Esophagus squamous epithelium (tissue), 5 donors: ENCODE measurements around the gene EFNB1. TPM values are rescaled to one million over a fixed set of nuclear protein-coding genes. Genes with fewer than 3 reads are reported as not detected.
"Not testable (repeated sequence)": the region's sequence is repeated elsewhere in the genome, so short reads cannot be mapped to it uniquely, and the experiment has no call there.

Experiments
- DNase-seq: peaks from one replicate; lab custom pipeline; 2025; lab: John Stamatoyannopoulos, UW
- H3K27ac ChIP-seq, 4 donors: fragments of 200-600 bp; sonication (generic); one replicate each; pipeline ENCODE4 v1.5.1; 2016 to 2019; ENCODE audit warnings: mild to moderate bottlenecking in 1 of 4
- H3K27me3 ChIP-seq, 4 donors: fragments of 200-600 bp; sonication (generic); 1 replicate in 3 of 4; 2 replicates in 1 of 4; pipeline versions ENCODE4 v1.5.1 to v1.6.0; 2017 to 2021; ENCODE audit warnings: antibody characterized with exemption in 1 of 4
- H3K36me3 ChIP-seq, 3 donors: fragments of 200-600 bp; sonication (generic); one replicate each; pipeline ENCODE4 v1.5.1; 2016 to 2019
- H3K4me1 ChIP-seq, 3 donors: fragments of 200-600 bp; sonication (generic); one replicate each; pipeline ENCODE4 v1.5.1; 2017 to 2019
- H3K4me3 ChIP-seq, 4 donors: fragments of 200-600 bp; sonication (generic); 1 replicate in 3 of 4; 2 replicates in 1 of 4; pipeline ENCODE4 v1.5.1; 2016 to 2019; ENCODE audit warnings: mild to moderate bottlenecking in 2 of 4, moderate library complexity in 1 of 4
- H3K9me3 ChIP-seq, 3 donors: fragments of 200-600 bp; sonication (generic); one replicate each; pipeline ENCODE4 v1.5.1; 2016 to 2019
- POLR2A ChIP-seq, 4 donors: fragments of 450-650 bp; IDR thresholded peaks; one replicate each; pipeline ENCODE4 v1.6.1; 2017; ENCODE audit warnings: antibody characterized with exemption in 4 of 4, mild to moderate bottlenecking in 4 of 4, moderate library complexity in 3 of 4
- WGBS, 2 donors: methylation state at CpG; one replicate each; pipeline ENCODE4 v1.1.5; 2018; 5-methylcytosine and 5-hydroxymethylcytosine counted together
- intact Hi-C: fragments of 100-400 bp; cut with DNase I; formaldehyde crosslinking; loops from one replicate; pipeline ENCODE4 v1.15.0; 2022
- total RNA-seq, 4 donors: library from RNA; depleted of rRNA; stranded (reverse); fragments of >200 nt; gene quantifications; one replicate each; pipeline ENCODE4 v1.1.0, GENCODE V29; 2016
- TF ChIP-seq, protein P1 (sequence below), 6 experiments: fragments of 450-650 bp in 4 of 6; fragments of 200-600 bp in 2 of 6; sonication (generic) in 2 of 6; IDR thresholded peaks; one replicate each; pipeline ENCODE4 v1.5.1; 2016 to 2019; ENCODE audit warnings: antibody characterized with exemption in 6 of 6, mild to moderate bottlenecking in 4 of 6, moderate library complexity in 4 of 6
- donor health status: DM: yes; HTN: yes; CAD: no.

Gene EFNB1
- 10 to 100 TPM; 40.4 to 53.4 (median 46.7) TPM for total RNA-seq

DNA sequence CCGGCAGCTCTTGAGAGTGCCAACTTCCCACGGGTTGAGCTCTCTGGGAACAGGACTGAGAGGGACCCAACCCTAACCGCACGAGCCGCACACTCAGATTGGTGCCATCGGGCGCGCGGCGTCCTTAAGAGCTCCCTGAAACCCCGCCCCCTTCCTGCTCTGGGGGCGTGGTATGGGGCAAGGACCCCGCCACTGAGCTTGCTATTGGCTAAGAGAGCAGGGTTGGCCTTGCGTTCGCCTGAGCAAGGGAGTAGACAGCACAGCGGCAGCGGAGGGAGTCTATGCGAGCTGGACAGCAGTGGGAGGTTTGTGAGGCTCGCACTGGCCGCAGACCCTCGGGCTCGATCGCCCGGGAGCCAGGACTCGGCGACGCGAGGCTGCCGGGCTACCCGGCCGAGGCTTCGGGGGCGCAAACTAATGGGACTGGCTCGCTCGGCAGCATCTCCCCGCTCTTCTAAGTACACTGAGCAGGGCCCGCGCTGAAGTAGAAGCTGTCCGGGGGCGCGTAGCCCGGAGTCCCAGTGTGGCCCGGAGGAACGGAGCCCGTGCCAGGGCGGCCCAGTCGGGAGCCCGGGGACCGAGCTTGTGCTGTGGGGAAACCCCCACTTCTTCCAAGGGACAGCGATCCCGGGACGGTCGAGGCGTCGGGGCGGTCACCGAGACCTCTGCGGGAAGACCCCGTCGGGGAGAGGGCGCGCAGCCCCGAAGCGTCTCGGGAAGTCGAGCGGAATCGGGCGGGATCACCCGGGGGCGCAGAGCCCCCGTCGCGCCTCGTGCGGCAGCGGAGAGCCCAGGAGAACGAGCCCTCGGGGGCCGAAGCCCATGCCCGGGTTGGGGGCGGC lies at the start of gene EFNB1:
EFNB1 (plus strand) TSS at position 282 of the 842 bp plus-strand sequence. CDS start 756 bp downstream, outside the sequence.
- peak; percentile 68 for DNase-seq
- H3K9me3 ChIP-seq: no peaks in the 10 kb centered on the region
- H3K27ac ChIP-seq: peak within 1 kb of the TSS; percentile 89 to 92 (median 91)
- H3K4me3 ChIP-seq: peak within 1 kb of the TSS; percentile 59 to 79 (median 72)
- H3K4me1 ChIP-seq: peaks cover 0 to 41% (median 6%) of the 10 kb centered on the region in 3 donors
- TF ChIP-seq, protein P1, sequence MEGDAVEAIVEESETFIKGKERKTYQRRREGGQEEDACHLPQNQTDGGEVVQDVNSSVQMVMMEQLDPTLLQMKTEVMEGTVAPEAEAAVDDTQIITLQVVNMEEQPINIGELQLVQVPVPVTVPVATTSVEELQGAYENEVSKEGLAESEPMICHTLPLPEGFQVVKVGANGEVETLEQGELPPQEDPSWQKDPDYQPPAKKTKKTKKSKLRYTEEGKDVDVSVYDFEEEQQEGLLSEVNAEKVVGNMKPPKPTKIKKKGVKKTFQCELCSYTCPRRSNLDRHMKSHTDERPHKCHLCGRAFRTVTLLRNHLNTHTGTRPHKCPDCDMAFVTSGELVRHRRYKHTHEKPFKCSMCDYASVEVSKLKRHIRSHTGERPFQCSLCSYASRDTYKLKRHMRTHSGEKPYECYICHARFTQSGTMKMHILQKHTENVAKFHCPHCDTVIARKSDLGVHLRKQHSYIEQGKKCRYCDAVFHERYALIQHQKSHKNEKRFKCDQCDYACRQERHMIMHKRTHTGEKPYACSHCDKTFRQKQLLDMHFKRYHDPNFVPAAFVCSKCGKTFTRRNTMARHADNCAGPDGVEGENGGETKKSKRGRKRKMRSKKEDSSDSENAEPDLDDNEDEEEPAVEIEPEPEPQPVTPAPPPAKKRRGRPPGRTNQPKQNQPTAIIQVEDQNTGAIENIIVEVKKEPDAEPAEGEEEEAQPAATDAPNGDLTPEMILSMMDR (IDR thresholded peaks at IDR 0.05): no peak
- peak in 3 of 4 donors; percentile 84 to 93 (median 91) for TF ChIP-seq POLR2A (IDR thresholded peaks at IDR 0.05)
- H3K36me3 ChIP-seq: no peaks in the 10 kb centered on the region
- H3K27me3 ChIP-seq: peaks cover 0 to 3% (median 0%) of the 10 kb centered on the region in 4 donors
- WGBS, 2 donors: 0 to 20% methylated on average over 2 to 12 of the region's 82 CpGs
- intact Hi-C loops: loop anchor here (5.0 kb wide), 1 partner anchor 393 kb away; no protein-coding TSS in a partner anchor

DNA sequence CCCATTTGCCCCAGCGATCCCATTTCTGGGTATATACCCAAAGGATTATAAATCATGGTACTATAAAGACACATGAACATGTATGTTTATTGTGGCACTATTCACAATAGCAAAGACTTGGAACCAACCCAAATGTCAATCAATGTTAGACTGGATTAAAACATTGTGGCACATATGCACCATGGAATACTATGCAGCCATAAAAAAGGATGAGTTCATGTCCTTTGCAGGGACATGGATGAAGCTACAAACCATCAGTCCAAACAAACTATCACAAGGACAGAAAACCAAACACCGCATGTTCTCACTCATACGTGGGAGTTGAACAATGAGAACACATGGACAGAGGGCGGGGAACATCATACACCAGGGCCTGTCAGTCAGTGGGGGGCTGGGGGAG lies 47.5 kb upstream of the EFNB1 start:
- H3K27ac ChIP-seq, H3K4me1 ChIP-seq, H3K9me3 ChIP-seq, H3K4me3 ChIP-seq, DNase-seq, H3K36me3 ChIP-seq, intact Hi-C loops, H3K27me3 ChIP-seq: not testable (repeated sequence)
- WGBS, 2 donors: 82 to 86% methylated on average over 4 of the region's 4 CpGs

DNA sequence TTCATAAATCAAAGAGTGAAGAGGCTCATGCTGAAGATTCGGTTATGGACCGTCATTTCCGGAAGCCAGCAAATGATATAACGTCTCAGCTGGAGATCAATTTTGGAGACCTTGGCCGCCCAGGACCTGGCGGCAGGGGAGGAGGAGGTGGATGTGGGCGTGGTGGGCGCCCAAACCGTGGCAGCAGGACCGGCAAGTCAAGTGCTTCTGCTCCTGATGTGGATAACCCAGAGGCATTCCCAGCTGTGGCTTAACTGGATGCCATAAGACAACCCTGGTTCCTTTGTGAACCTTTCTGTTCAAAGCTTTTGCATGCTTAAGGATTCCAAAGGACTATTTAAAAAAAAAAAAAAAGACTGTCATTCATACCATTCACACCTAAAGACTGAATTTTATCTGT lies 44.0 kb upstream of the EFNB1 start:
- no peaks in the 10 kb centered on the region for H3K36me3 ChIP-seq
- H3K4me1 ChIP-seq: no peaks in the 10 kb centered on the region
- no peak overlapping the region for H3K4me3 ChIP-seq
- no peaks in the 10 kb centered on the region for H3K9me3 ChIP-seq
- TF ChIP-seq, protein P1 (IDR thresholded peaks at IDR 0.05): no peak
- no peak for TF ChIP-seq POLR2A (IDR thresholded peaks at IDR 0.05)
- WGBS, 2 donors: 85 to 96% methylated on average over 7 to 8 of the region's 10 CpGs
- no peak overlapping the region for H3K27ac ChIP-seq
- no peaks in the 10 kb centered on the region for H3K27me3 ChIP-seq
- no peak for DNase-seq
- intact Hi-C loops: no loop called here

DNA sequence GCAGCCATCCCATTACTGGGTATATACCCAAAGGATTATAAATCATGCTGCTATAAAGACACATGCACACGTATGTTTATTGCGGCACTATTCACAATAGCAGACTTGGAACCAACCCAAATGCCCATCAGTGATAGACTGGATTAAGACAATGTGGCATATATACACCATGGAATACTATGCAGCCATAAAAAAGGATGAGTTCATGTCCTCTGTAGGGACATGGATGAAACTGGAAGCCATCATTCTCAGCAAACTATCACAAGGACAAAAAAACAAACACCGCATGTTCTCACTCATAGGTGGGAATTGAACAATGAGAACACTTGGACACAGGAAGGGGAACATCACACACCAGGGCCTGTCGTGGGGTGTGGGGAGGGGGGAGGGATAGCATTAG lies 42.2 kb upstream of the EFNB1 start:
- WGBS, 2 donors: 44 to 97% methylated on average over 2 of the region's 4 CpGs
- intact Hi-C loops, H3K4me1 ChIP-seq, H3K9me3 ChIP-seq, H3K27me3 ChIP-seq, H3K36me3 ChIP-seq, H3K4me3 ChIP-seq, DNase-seq, H3K27ac ChIP-seq: not testable (repeated sequence)

DNA sequence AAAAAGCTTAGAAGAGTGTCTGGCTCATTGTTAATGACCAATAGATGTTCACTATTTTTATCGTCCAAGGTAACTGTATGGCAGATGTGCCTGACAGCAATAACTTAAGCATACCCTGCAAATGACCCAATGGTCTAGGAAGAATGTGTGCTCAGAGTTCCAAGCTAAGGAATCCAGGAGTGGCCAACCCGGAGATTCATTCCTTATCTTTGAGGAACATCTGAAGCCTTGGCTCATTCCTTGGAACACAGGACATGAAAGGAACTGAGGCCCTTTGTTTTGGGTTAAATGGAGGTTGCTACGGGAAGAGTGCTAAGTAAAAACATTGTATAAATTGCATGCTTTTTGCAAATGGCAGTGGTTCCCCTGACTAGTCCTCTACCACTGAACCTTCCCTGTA lies 38.9 kb upstream of the EFNB1 start:
- Histone ChIP-seq H3K4me3 (no peak overlapping the region), H3K9me3 (no peaks in the 10 kb centered on the region), H3K36me3 (no peaks in the 10 kb centered on the region), H3K27me3 (no peaks in the 10 kb centered on the region), H3K4me1 (no peaks in the 10 kb centered on the region), H3K27ac (no peak overlapping the region)
- DNase-seq: no peak
- WGBS, 2 donors: 73 to 83% methylated on average over 2 to 3 of the region's 3 CpGs
- intact Hi-C loops: no loop called here
- TF ChIP-seq, protein P1 (IDR thresholded peaks at IDR 0.05): no peak
- TF ChIP-seq POLR2A (IDR thresholded peaks at IDR 0.05): no peak

DNA sequence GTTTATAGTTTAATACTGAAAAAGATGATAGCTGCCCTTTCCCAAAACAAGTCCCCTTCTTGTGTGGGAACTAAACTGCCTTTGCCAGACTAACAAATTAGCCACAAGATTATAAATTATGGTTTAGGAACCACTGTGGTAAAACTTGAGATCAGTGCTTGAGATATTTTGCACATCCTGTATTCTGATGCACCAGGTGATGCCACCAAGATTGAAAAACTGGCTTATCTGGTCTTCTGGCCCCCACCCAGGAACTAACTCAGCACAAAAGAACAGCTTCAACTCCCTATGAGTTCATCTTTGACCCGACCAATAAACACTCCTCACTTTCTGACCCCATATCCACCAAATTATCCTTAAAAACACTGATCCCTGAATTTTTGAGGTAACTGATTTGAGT lies 36.7 kb upstream of the EFNB1 start:
- no peaks in the 10 kb centered on the region for H3K4me1 ChIP-seq
- H3K27me3 ChIP-seq: no peaks in the 10 kb centered on the region
- intact Hi-C loops: no loop called here
- H3K36me3 ChIP-seq: no peaks in the 10 kb centered on the region
- TF ChIP-seq POLR2A (IDR thresholded peaks at IDR 0.05): no peak
- TF ChIP-seq, protein P1 (IDR thresholded peaks at IDR 0.05): no peak
- no peaks in the 10 kb centered on the region for H3K9me3 ChIP-seq
- DNase-seq: no peak
- H3K4me3 ChIP-seq: no peak overlapping the region
- WGBS, 2 donors: 67% methylated on average over 1 of the region's 1 CpG
- no peak overlapping the region for H3K27ac ChIP-seq
